ENCODE measurements around the gene LHX2. TPM values are rescaled to one million over a fixed set of nuclear protein-coding genes. Genes with fewer than 3 reads are reported as not detected.

LHX2 gene
- total and polyA plus RNA-seq, 2 experiments from 2014 or later = not detected

- Histone ChIP-seq H3K9ac (no peak overlapping the region), H3K9me2 (ENCODE audit: insufficient read depth) (no peaks in the 10 kb centered on the region), H3F3A (ENCODE audit: insufficient read depth) (no peaks in the 10 kb centered on the region), H3K27me3 (replicated peaks; ENCODE audit: insufficient read depth) (peaks cover 95% of the 10 kb centered on the region), H3K36me3 (ENCODE audit: low read depth) (no peaks in the 10 kb centered on the region), H3K79me2 (ENCODE audit: insufficient read depth) (no peaks in the 10 kb centered on the region), H4K20me1 (ENCODE audit: insufficient read depth) (no peaks in the 10 kb centered on the region), H3K4me1 (ENCODE audit: insufficient read depth) (no peaks in the 10 kb centered on the region), H2AFZ (no peak overlapping the region), H3K9me3 (ENCODE audit: low read depth) (no peaks in the 10 kb centered on the region), H3K4me2 (ENCODE audit: unreplicated experiment) (no peak overlapping the region), H3K4me3 (no peak overlapping the region), H3K27ac (no peak overlapping the region)
- no peak for TF ChIP-seq EZH2 (IDR thresholded peaks at IDR 0.05; ENCODE audit: insufficient read depth, poor library complexity, severe bottlenecking)
- no peak for TF ChIP-seq EZH2phosphoT487 (IDR thresholded peaks at IDR 0.05; ENCODE audit: insufficient read depth, low read depth)
- 18% methylated on average over 4 of the region's 4 CpGs for WGBS, 2 experiments (ENCODE audit: low coverage in 1 of 2, low lambda C conversion rate in 2 of 2, missing lambda C conversion rate in 2 of 2)
- no peak for DNase-seq
- in situ Hi-C loops (cut with MboI) = no loop called here
Observed at GRCh38 chr9:124004593-124004992, 7.0 kb upstream of the LHX2 start.

GRCh38 chr9:124005029-124005771 lies 6.4 kb upstream of the LHX2 start:
- H3K4me2 ChIP-seq (ENCODE audit: unreplicated experiment) = no peak overlapping the region
- no peak overlapping the region for H3K9ac ChIP-seq
- H3K4me1 ChIP-seq (ENCODE audit: insufficient read depth) = no peaks in the 10 kb centered on the region
- in situ Hi-C loops (cut with MboI) = no loop called here
- H3F3A ChIP-seq (ENCODE audit: insufficient read depth) = no peaks in the 10 kb centered on the region
- no peak overlapping the region for H3K27ac ChIP-seq
- no peak overlapping the region for H3K4me3 ChIP-seq
- no peaks in the 10 kb centered on the region for H3K9me3 ChIP-seq (ENCODE audit: low read depth)
- peaks cover 100% of the 10 kb centered on the region for H3K27me3 ChIP-seq (replicated peaks; ENCODE audit: insufficient read depth)
- no peaks in the 10 kb centered on the region for H3K36me3 ChIP-seq (ENCODE audit: low read depth)
- 22 to 29% methylated on average over 4 of the region's 4 CpGs for WGBS, 2 experiments (ENCODE audit: low coverage in 1 of 2, low lambda C conversion rate in 2 of 2, missing lambda C conversion rate in 2 of 2)
- no peak for DNase-seq
- H3K9me2 ChIP-seq (ENCODE audit: insufficient read depth) = no peaks in the 10 kb centered on the region
- no peaks in the 10 kb centered on the region for H4K20me1 ChIP-seq (ENCODE audit: insufficient read depth)
- no peak for TF ChIP-seq EZH2 (IDR thresholded peaks at IDR 0.05; ENCODE audit: insufficient read depth, poor library complexity, severe bottlenecking)
- TF ChIP-seq EZH2phosphoT487 (IDR thresholded peaks at IDR 0.05; ENCODE audit: insufficient read depth, low read depth) = no peak
- no peak overlapping the region for H2AFZ ChIP-seq
- no peaks in the 10 kb centered on the region for H3K79me2 ChIP-seq (ENCODE audit: insufficient read depth)

GRCh38 chr9:124006448-124007361 lies 4.9 kb upstream of the LHX2 start:
- Histone ChIP-seq H3K79me2 (ENCODE audit: insufficient read depth) (no peaks in the 10 kb centered on the region), H4K20me1 (ENCODE audit: insufficient read depth) (no peaks in the 10 kb centered on the region), H3K27me3 (replicated peaks; ENCODE audit: insufficient read depth) (peaks cover 94% of the 10 kb centered on the region), H3K4me1 (ENCODE audit: insufficient read depth) (no peaks in the 10 kb centered on the region), H3K4me2 (ENCODE audit: unreplicated experiment) (no peak overlapping the region), H3K9me3 (ENCODE audit: low read depth) (no peaks in the 10 kb centered on the region), H3K27ac (no peak overlapping the region), H3K9ac (no peak overlapping the region), H3K36me3 (ENCODE audit: low read depth) (no peaks in the 10 kb centered on the region), H3K9me2 (ENCODE audit: insufficient read depth) (no peaks in the 10 kb centered on the region), H3F3A (ENCODE audit: insufficient read depth) (no peaks in the 10 kb centered on the region), H2AFZ (no peak overlapping the region), H3K4me3 (no peak overlapping the region)
- TF ChIP-seq EZH2phosphoT487 (IDR thresholded peaks at IDR 0.05; ENCODE audit: insufficient read depth, low read depth) (no peak), EZH2 (IDR thresholded peaks at IDR 0.05; ENCODE audit: insufficient read depth, poor library complexity, severe bottlenecking) (no peak)
- WGBS, 2 experiments (ENCODE audit: low coverage in 1 of 2, low lambda C conversion rate in 2 of 2, missing lambda C conversion rate in 2 of 2) = 73% methylated on average over 13 of the region's 13 CpGs
- DNase-seq = no peak
- in situ Hi-C loops (cut with MboI) = no loop called here

GRCh38 chr9:124007565-124008302 lies 3.8 kb upstream of the LHX2 start:
- no peaks in the 10 kb centered on the region for H3K36me3 ChIP-seq (ENCODE audit: low read depth)
- 14 to 16% methylated on average over 24 to 25 of the region's 25 CpGs for WGBS, 2 experiments (ENCODE audit: low coverage in 1 of 2, low lambda C conversion rate in 2 of 2, missing lambda C conversion rate in 2 of 2)
- no peaks in the 10 kb centered on the region for H3K9me3 ChIP-seq (ENCODE audit: low read depth)
- TF ChIP-seq EZH2phosphoT487 (IDR thresholded peaks at IDR 0.05; ENCODE audit: insufficient read depth, low read depth) (peak; percentile 71), EZH2 (IDR thresholded peaks at IDR 0.05; ENCODE audit: insufficient read depth, poor library complexity, severe bottlenecking) (peak; percentile 98)
- DNase-seq = no peak
- no peak overlapping the region for H3K9ac ChIP-seq
- no peaks in the 10 kb centered on the region for H3K4me1 ChIP-seq (ENCODE audit: insufficient read depth)
- no peak overlapping the region for H2AFZ ChIP-seq
- H3K4me2 ChIP-seq (ENCODE audit: unreplicated experiment) = no peak overlapping the region
- no peaks in the 10 kb centered on the region for H3K9me2 ChIP-seq (ENCODE audit: insufficient read depth)
- no peaks in the 10 kb centered on the region for H3F3A ChIP-seq (ENCODE audit: insufficient read depth)
- in situ Hi-C loops (cut with MboI) = no loop called here
- H3K27ac ChIP-seq = no peak overlapping the region
- H3K79me2 ChIP-seq (ENCODE audit: insufficient read depth) = no peaks in the 10 kb centered on the region
- H3K4me3 ChIP-seq = no peak overlapping the region
- H4K20me1 ChIP-seq (ENCODE audit: insufficient read depth) = no peaks in the 10 kb centered on the region
- peaks cover 89% of the 10 kb centered on the region for H3K27me3 ChIP-seq (replicated peaks; ENCODE audit: insufficient read depth)

Measured in GM23248 (cell line).